Brain microvascular endothelial cell (primary cell): ENCODE data around the gene ZNF511.

Source experiments
- DNase-seq: peaks from one replicate; pipeline ENCODE4 v3.0.0-alpha.2; 2020
- H3K27ac ChIP-seq: fragments of 250-450 bp; sonication (Bioruptor Pico); 2 replicates; pipeline ENCODE4 v1.5.1; 2020; ENCODE audit warnings: mild to moderate bottlenecking, moderate library complexity
- H3K27me3 ChIP-seq: fragments of 250-450 bp; sonication (Bioruptor Pico); replicated peaks from 2 replicates; pipeline ENCODE4 v1.5.1; 2020; ENCODE audit warnings: mild to moderate bottlenecking
- H3K36me3 ChIP-seq: fragments of 250-450 bp; sonication (Bioruptor Pico); replicated peaks from 2 replicates; pipeline ENCODE4 v1.5.1; 2020; ENCODE audit warnings: mild to moderate bottlenecking
- H3K4me3 ChIP-seq: 2 replicates; pipeline ENCODE4 v1.5.1; 2011; ENCODE audit warnings: low read depth, mild to moderate bottlenecking, control low read depth, low read length, moderate library complexity
- in situ Hi-C: cut with HindIII; loops from 2 replicates; pipeline ENCODE4 v1.10.0; 2017; ENCODE audit warnings: low sequenced_read_pairs, low pct_ligation_motif_present
- TF ChIP-seq, protein P1 (sequence below): IDR thresholded peaks from 2 replicates; pipeline ENCODE4 v1.5.1; 2011; ENCODE audit warnings: low read depth, mild to moderate bottlenecking, moderate library complexity, low read length, control low read depth, inconsistent platforms; ENCODE audit errors: missing control alignments

Gene ZNF511

DNA sequence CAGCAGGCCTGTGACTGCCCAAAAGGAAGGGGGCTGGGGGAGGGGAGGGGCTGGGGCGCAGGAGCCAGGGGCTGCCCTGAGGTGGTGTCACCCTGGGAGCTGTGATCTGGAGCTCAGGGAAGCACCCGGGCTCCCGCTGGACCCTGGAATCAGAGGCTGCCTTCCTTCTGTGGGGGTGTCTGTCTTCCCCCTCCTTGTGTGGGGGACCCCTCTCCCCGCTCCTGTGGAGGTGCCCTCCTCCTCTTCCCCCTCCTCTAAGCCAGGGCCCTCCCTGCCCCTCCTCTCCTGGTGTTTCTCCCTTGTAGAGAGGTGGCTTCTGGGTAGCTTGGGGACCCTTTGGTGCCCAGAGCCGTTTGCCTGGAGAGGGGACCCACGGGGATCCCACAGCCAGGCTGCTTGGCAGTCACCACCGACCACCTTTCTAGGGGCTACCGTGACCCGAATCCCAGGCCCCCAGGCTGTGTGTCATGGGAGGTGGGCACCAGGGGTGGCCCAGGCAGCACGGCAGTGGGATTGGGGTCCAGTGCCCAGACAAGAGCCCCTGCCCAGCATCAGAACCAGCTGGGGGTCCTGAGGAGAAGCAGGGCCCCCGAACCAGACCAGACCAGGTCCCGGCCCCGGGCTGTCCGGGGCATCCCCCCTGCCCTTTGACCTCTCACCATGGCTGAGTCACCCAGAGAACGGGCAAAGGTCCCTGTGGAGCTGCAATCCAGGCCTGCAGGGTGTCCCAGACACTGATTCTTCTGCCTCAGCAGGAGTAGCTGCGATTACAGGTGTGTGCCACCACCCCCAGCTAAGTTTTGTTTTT, 39.2 kb downstream of the ZNF511 start:
- H3K27me3 ChIP-seq: no peaks in the 10 kb centered on the region
- no peak for DNase-seq
- H3K4me3 ChIP-seq: no peak overlapping the region
- H3K36me3 ChIP-seq: no peaks in the 10 kb centered on the region
- TF ChIP-seq, protein P1, sequence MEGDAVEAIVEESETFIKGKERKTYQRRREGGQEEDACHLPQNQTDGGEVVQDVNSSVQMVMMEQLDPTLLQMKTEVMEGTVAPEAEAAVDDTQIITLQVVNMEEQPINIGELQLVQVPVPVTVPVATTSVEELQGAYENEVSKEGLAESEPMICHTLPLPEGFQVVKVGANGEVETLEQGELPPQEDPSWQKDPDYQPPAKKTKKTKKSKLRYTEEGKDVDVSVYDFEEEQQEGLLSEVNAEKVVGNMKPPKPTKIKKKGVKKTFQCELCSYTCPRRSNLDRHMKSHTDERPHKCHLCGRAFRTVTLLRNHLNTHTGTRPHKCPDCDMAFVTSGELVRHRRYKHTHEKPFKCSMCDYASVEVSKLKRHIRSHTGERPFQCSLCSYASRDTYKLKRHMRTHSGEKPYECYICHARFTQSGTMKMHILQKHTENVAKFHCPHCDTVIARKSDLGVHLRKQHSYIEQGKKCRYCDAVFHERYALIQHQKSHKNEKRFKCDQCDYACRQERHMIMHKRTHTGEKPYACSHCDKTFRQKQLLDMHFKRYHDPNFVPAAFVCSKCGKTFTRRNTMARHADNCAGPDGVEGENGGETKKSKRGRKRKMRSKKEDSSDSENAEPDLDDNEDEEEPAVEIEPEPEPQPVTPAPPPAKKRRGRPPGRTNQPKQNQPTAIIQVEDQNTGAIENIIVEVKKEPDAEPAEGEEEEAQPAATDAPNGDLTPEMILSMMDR: no peak
- in situ Hi-C loops: no loop called here
- no peak overlapping the region for H3K27ac ChIP-seq

DNA sequence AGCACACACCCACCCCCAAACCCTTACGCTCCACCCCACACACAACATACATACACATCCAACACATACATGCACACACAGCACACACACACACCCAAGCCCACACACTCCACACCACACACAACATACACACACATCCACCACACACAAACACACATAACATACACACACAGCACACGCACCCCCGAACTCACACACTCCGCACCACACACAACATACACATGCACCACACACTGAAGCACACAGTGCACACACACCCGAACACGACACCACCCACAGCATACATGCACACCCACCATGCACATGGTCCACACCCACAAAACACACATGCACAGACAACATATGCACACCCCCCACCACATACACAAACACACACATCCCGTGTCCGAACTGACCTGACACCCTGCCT, 40.5 kb downstream of the ZNF511 start:
- DNase-seq: no peak
- Histone ChIP-seq H3K27me3 (no peaks in the 10 kb centered on the region), H3K4me3 (no peak overlapping the region), H3K36me3 (no peaks in the 10 kb centered on the region), H3K27ac (no peak overlapping the region)
- TF ChIP-seq, protein P1: no peak
- in situ Hi-C loops: no loop called here

DNA sequence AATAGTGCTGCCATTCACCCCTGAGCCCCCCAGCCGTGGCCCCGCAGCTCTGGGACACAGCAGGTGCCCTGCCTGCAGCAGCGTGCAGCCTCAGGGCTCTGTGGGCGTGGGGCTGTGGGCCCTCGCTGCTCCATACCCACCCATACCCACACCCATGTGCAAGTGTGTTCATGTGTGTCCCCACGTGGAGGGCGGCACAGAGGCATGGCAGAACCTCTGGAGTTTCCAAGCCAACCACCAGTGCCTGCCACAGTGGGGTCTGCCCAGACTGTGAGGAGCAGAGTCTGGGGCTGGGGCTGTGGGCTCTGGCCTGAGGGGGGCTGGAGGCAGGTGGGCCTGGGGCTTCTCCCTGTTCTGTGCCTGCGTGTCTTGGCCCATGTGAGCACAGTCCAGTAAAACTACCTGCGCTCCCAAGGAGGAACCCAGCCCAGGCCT, 40.9 kb downstream of the ZNF511 start:
- H3K4me3 ChIP-seq: no peak overlapping the region
- H3K36me3 ChIP-seq: no peaks in the 10 kb centered on the region
- H3K27me3 ChIP-seq: no peaks in the 10 kb centered on the region
- DNase-seq: no peak
- H3K27ac ChIP-seq: no peak overlapping the region
- TF ChIP-seq, protein P1: no peak
- in situ Hi-C loops: no loop called here

DNA sequence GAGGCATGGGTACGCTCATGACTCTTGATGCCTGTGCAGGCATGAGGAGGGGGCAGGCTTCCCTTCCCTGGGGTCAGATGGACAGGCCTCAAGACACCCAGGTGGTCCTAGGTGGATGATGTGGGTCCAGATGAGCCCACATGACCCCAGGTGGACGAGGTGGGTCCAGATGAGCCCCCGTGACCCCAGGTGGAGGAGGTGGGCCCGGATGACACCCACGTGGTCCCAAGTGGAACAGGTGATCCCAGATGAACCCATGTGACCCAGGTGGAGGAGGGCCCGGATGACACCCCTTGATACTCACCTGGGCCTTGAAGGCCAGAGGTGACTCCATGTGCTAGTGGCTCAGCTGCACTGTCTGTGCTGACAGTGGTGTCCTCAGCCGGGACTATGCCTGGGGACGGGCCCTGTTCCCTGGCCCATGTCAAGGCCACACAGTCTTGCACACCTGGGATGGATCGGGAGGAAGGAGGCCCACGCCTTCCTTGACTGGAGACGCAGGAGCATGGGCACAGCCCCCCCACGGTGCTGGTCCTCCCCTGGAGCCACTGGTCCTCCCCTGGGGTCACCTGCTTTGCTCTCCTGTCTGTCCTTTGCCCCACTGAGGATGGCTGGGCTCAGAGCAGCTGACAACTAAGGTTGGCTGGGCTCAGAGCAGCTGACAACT, 41.7 kb downstream of the ZNF511 start:
- no peaks in the 10 kb centered on the region for H3K27me3 ChIP-seq
- no peak overlapping the region for H3K4me3 ChIP-seq
- H3K36me3 ChIP-seq: no peaks in the 10 kb centered on the region
- no peak overlapping the region for H3K27ac ChIP-seq
- in situ Hi-C loops: no loop called here
- TF ChIP-seq, protein P1: no peak
- no peak for DNase-seq

DNA sequence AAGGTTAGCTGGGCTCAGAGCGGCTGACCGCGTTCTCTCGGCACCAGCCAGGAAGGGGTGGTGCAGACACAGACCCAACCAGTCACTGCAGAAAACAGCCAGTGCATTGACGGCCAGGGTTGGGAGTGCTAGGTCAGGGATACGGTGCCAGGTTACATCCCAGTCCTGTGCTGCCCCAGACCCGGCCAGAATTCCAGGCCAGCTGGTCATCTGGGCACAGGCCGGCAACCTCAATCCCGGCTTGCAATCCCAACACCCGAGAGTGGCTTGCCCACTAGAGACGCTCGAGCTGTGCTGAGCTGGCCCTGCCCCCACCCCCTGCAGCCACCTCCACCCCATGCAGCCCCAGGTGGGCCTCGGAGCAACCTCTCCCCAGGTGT, 42.2 kb downstream of the ZNF511 start:
- TF ChIP-seq, protein P1: no peak
- H3K27ac ChIP-seq: no peak overlapping the region

More for the DNA sequence above, 42.2 kb downstream of the ZNF511 start:
- Histone ChIP-seq H3K4me3 (no peak overlapping the region), H3K36me3 (no peaks in the 10 kb centered on the region), H3K27me3 (no peaks in the 10 kb centered on the region)
- DNase-seq: no peak
- in situ Hi-C loops: no loop called here
